Measurements from ENCODE around the gene CASZ1. TPM values are rescaled to one million over a fixed set of nuclear protein-coding genes. Genes with fewer than 3 reads are reported as not detected.

Gene CASZ1
- total RNA-seq, 1 donor from 2014 or later = 23.6 TPM

DNA sequence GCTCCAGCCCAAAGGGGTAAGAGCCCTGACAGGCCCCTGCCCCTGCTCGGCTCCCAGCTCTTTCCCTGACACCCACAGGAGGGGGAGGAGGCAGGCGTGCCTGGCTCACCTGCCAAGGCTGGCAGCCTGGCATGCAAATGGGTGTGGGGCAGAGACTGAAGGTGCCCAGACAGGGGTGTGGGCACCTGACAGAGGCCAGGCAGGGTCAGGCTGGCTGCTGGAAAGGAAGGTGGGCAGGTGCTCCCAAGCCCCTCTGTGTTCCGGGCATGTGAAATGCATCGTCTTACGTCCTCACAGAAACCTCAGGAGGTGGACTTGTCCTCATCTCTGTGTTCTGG is 19.4 kb upstream of the CASZ1 start:
- Mint-ChIP-seq H3K27me3 (peaks cover 24% of the 10 kb centered on the region), H3K27ac (no peak overlapping the region), H3K36me3 (ENCODE audit: insufficient read depth) (no peaks in the 10 kb centered on the region), H3K9me3 (ENCODE audit: low read depth) (no peaks in the 10 kb centered on the region), H3K4me1 (ENCODE audit: low read depth) (peaks cover 20% of the 10 kb centered on the region), H3K4me3 (ENCODE audit: low read depth) (no peak overlapping the region)
- DNase-seq (ENCODE audit: low spot score, unreplicated experiment) = no peak
- TF ChIP-seq, protein P1, sequence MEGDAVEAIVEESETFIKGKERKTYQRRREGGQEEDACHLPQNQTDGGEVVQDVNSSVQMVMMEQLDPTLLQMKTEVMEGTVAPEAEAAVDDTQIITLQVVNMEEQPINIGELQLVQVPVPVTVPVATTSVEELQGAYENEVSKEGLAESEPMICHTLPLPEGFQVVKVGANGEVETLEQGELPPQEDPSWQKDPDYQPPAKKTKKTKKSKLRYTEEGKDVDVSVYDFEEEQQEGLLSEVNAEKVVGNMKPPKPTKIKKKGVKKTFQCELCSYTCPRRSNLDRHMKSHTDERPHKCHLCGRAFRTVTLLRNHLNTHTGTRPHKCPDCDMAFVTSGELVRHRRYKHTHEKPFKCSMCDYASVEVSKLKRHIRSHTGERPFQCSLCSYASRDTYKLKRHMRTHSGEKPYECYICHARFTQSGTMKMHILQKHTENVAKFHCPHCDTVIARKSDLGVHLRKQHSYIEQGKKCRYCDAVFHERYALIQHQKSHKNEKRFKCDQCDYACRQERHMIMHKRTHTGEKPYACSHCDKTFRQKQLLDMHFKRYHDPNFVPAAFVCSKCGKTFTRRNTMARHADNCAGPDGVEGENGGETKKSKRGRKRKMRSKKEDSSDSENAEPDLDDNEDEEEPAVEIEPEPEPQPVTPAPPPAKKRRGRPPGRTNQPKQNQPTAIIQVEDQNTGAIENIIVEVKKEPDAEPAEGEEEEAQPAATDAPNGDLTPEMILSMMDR (IDR thresholded peaks at IDR 0.05; ENCODE audit: unreplicated experiment) = no peak

- no peaks in the 10 kb centered on the region for H3K9me3 Mint-ChIP-seq (ENCODE audit: low read depth)
- DNase-seq (ENCODE audit: low spot score, unreplicated experiment) = no peak
- H3K4me1 Mint-ChIP-seq (ENCODE audit: low read depth) = peaks cover 20% of the 10 kb centered on the region
- no peaks in the 10 kb centered on the region for H3K36me3 Mint-ChIP-seq (ENCODE audit: insufficient read depth)
- no peak overlapping the region for H3K4me3 Mint-ChIP-seq (ENCODE audit: low read depth)
- TF ChIP-seq, protein P1 (IDR thresholded peaks at IDR 0.05; ENCODE audit: unreplicated experiment) = no peak
- peak overlapping the region; percentile 83 for H3K27ac Mint-ChIP-seq
- peaks cover 29% of the 10 kb centered on the region for H3K27me3 Mint-ChIP-seq
Measured at GRCh38 chr1:10814976-10815857, 18.8 kb upstream of the CASZ1 start.

DNA sequence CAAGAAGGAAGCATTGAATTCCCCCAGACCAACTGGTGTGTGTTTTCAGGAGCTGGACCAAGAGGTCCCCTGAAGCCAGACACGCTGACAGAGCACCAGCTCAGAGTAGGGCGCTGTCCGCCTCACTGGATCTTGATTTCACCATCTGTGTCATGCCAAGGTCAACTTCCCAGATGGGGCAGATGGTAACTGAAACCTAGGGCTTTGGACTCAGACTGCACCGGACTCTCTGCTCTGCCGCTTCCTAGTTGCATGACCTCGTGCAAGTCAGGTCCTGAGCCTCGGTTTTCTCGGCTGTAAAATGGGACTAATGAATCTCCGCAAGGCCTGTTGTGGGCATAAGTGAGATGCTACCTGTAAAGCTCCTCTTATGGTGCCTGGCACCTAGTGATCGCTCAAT is 17.9 kb upstream of the CASZ1 start:
- H3K27me3 Mint-ChIP-seq = peaks cover 37% of the 10 kb centered on the region
- TF ChIP-seq, protein P1 (IDR thresholded peaks at IDR 0.05; ENCODE audit: unreplicated experiment) = no peak
- H3K9me3 Mint-ChIP-seq (ENCODE audit: low read depth) = no peaks in the 10 kb centered on the region
- no peak overlapping the region for H3K4me3 Mint-ChIP-seq (ENCODE audit: low read depth)
- no peaks in the 10 kb centered on the region for H3K36me3 Mint-ChIP-seq (ENCODE audit: insufficient read depth)
- H3K4me1 Mint-ChIP-seq (ENCODE audit: low read depth) = peaks cover 19% of the 10 kb centered on the region
- no peak overlapping the region for H3K27ac Mint-ChIP-seq
- no peak for DNase-seq (ENCODE audit: low spot score, unreplicated experiment)

DNA sequence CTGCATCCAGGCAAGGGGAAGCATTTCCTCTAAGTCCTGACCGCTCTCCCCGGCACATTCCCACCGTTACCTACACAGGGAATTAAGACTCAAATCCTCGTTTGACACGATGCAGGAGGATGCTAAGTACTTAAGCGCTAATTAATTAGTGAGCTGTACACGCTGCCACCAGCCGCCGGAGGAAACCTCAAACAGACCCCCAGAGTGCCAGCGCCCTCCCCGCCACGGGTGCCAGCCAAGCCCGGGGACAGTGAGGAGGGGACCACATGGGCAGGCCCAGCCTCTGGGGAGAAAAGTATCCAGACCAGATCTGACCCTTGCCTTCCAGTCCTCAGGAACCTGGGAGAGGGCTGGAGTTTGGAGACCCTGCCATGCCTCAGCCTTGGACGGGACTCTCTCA is 17.4 kb upstream of the CASZ1 start:
- peaks cover 17% of the 10 kb centered on the region for H3K4me1 Mint-ChIP-seq (ENCODE audit: low read depth)
- H3K4me3 Mint-ChIP-seq (ENCODE audit: low read depth) = no peak overlapping the region
- H3K27ac Mint-ChIP-seq = no peak overlapping the region
- H3K27me3 Mint-ChIP-seq = peaks cover 39% of the 10 kb centered on the region
- TF ChIP-seq, protein P1 (IDR thresholded peaks at IDR 0.05; ENCODE audit: unreplicated experiment) = no peak
- H3K9me3 Mint-ChIP-seq (ENCODE audit: low read depth) = no peaks in the 10 kb centered on the region
- no peak for DNase-seq (ENCODE audit: low spot score, unreplicated experiment)
- no peaks in the 10 kb centered on the region for H3K36me3 Mint-ChIP-seq (ENCODE audit: insufficient read depth)

DNA sequence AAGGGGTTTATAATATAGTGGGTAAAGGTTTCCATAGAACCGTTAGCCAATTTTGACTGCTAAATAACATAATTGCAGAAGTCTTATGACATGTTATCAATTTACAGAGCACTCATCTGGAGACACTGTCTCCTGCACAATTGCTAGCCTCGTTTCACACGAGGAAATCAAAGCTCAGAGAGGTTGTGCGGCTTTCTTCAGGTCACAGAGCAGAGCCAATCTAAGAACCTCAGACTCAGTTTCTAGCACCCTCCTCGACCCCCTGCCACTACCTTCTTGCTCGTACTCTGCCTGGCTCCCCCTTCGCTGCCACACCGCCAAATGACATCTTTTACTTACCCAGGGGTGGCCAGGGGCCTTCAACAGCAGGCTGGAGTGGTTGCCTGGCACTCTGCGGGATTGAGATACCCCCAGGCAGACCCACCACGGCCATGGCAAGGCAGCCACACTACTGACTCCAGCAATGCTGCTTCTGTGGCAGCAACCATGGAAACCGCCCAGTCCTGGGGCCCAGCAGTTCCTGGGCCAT is 16.0 kb upstream of the CASZ1 start:
- Mint-ChIP-seq H3K4me3 (ENCODE audit: low read depth) (no peak overlapping the region), H3K36me3 (ENCODE audit: insufficient read depth) (no peaks in the 10 kb centered on the region), H3K27ac (no peak overlapping the region), H3K9me3 (ENCODE audit: low read depth) (no peaks in the 10 kb centered on the region), H3K4me1 (ENCODE audit: low read depth) (peaks cover 17% of the 10 kb centered on the region), H3K27me3 (peaks cover 48% of the 10 kb centered on the region)
- no peak for DNase-seq (ENCODE audit: low spot score, unreplicated experiment)
- TF ChIP-seq, protein P1 (IDR thresholded peaks at IDR 0.05; ENCODE audit: unreplicated experiment) = no peak
